IMR-90 (cell line): Measurements from ENCODE around the gene BECN2. TPM values are rescaled to one million over a fixed set of nuclear protein-coding genes. Genes with fewer than 3 reads are reported as not detected.

Experiments used
- ATAC-seq: fragments of 200-7000 bp; cut with Tn5 transposase; 2 replicates; pipeline ENCODE4 v1.9.1; 2020; ENCODE audit warnings: low read depth, mild to moderate bottlenecking, moderate library complexity
- BruUV-seq: library from RNA; stranded (reverse); fragments of 400-500 nt; replicated peaks from 2 replicates; lab custom pipeline; 2021; lab: Mats Ljungman, UMichigan
- CTCF ChIA-PET: fragments of 300-600 bp; formaldehyde crosslinking; extraction: SDS; loops from one replicate; lab custom pipeline; 2021; ENCODE audit warnings: antibody characterized with exemption; lab: Yijun Ruan, JAX
- POLR2A ChIA-PET: fragments of 300-600 bp; sonication (Branson Sonifier 250); formaldehyde crosslinking; loops from one replicate; lab custom pipeline; 2022; ENCODE audit warnings: antibody characterized with exemption; ENCODE audit not compliant: unreplicated experiment; lab: Charles Lee
- DNase-seq: peaks from one replicate; pipeline ENCODE4 v3.0.0; 2013
- H2AFZ ChIP-seq: replicated peaks from 2 replicates; pipeline ENCODE3; 2013; ENCODE audit warnings: low read length, mild to moderate bottlenecking; ENCODE audit not compliant: poor library complexity
- H2AK5ac ChIP-seq: 2 replicates; pipeline ENCODE4 v1.6.1; 2013; ENCODE audit warnings: low read depth, low read length, inconsistent platforms
- H2AK9ac ChIP-seq: replicated peaks from 2 replicates; pipeline ENCODE3; 2013; ENCODE audit warnings: mild to moderate bottlenecking, low read depth, low read length, moderate library complexity; ENCODE audit not compliant: poor library complexity
- H2BK120ac ChIP-seq: 2 replicates; pipeline ENCODE4 v1.6.1; 2013; ENCODE audit warnings: low read depth, low read length, inconsistent platforms
- H2BK15ac ChIP-seq: 3 replicates; pipeline ENCODE4 v1.6.1; 2013; ENCODE audit warnings: low read depth, low read length, inconsistent platforms
- H2BK20ac ChIP-seq: 2 replicates; pipeline ENCODE4 v1.6.1; 2013; ENCODE audit warnings: low read depth, mild to moderate bottlenecking, inconsistent platforms, low read length, moderate library complexity
- H2BK5ac ChIP-seq: 2 replicates; pipeline ENCODE4 v1.6.1; 2013; ENCODE audit warnings: mild to moderate bottlenecking, low read depth, low read length, inconsistent platforms; ENCODE audit not compliant: poor library complexity, severe bottlenecking
- H3K14ac ChIP-seq: replicated peaks from 2 replicates; pipeline ENCODE4 v1.6.1; 2013; ENCODE audit warnings: low read depth, low read length, inconsistent platforms
- H3K18ac ChIP-seq: 2 replicates; pipeline ENCODE4 v1.6.1; 2013; ENCODE audit warnings: low read depth, low read length, control low read depth
- H3K23ac ChIP-seq: 2 replicates; pipeline ENCODE4 v1.6.1; 2013; ENCODE audit warnings: low read depth, low read length, inconsistent platforms
- H3K27ac ChIP-seq: 2 replicates; pipeline ENCODE4 v1.5.1; 2013; ENCODE audit warnings: mild to moderate bottlenecking, control low read depth, low read length; ENCODE audit not compliant: insufficient read depth
- H3K27me3 ChIP-seq: 2 replicates; pipeline ENCODE4 v1.6.1; 2013; ENCODE audit warnings: low read length; ENCODE audit not compliant: control insufficient read depth, insufficient read depth
- H3K36me3 ChIP-seq: 2 replicates; pipeline ENCODE4 v1.6.1; 2013; ENCODE audit warnings: low read length, mixed read lengths; ENCODE audit not compliant: control insufficient read depth, insufficient read depth
- H3K4ac ChIP-seq: 2 replicates; pipeline ENCODE4 v1.6.1; 2013; ENCODE audit warnings: low read depth, low read length, inconsistent platforms
- H3K4me1 ChIP-seq: 2 replicates; pipeline ENCODE4 v1.6.1; 2013; ENCODE audit warnings: low read length, mixed read lengths; ENCODE audit not compliant: control insufficient read depth, insufficient read depth
- H3K4me2 ChIP-seq: 2 replicates; pipeline ENCODE4 v1.6.1; 2013; ENCODE audit warnings: low read depth, mild to moderate bottlenecking, control low read depth, low read length, moderate library complexity
- H3K4me3 ChIP-seq: 2 replicates; pipeline ENCODE4 v1.5.1; 2013; ENCODE audit warnings: low read depth, mild to moderate bottlenecking, control low read depth, low read length, moderate library complexity; ENCODE audit not compliant: insufficient read depth
- H3K56ac ChIP-seq: 2 replicates; pipeline ENCODE4 v1.6.1; 2013; ENCODE audit warnings: low read length, inconsistent platforms; ENCODE audit not compliant: insufficient read depth; ENCODE audit errors: extremely low read depth
- H3K79me1 ChIP-seq, 2 experiments: 2 replicates each; pipeline ENCODE4 v1.6.1; 2013; ENCODE audit warnings: low read length in 2 of 2, inconsistent platforms in 1 of 2, low read depth in 1 of 2
- H3K9ac ChIP-seq: 2 replicates; pipeline ENCODE4 v1.6.1; 2013; ENCODE audit warnings: low read depth, low read length, control low read depth
- H3K9me1 ChIP-seq: 2 replicates; pipeline ENCODE4 v1.6.1; 2013; ENCODE audit warnings: low read length, inconsistent platforms; ENCODE audit not compliant: insufficient read depth
- H3K9me3 ChIP-seq: 2 replicates; pipeline ENCODE4 v1.6.1; 2013; ENCODE audit warnings: low read length; ENCODE audit not compliant: control insufficient read depth, insufficient read depth
- H4K20me1 ChIP-seq: 2 replicates; pipeline ENCODE4 v1.6.1; 2013; ENCODE audit warnings: low read length, inconsistent platforms; ENCODE audit not compliant: insufficient read depth
- H4K5ac ChIP-seq: 2 replicates; pipeline ENCODE4 v1.6.1; 2013; ENCODE audit warnings: mild to moderate bottlenecking, low read depth, low read length, control low read depth
- H4K8ac ChIP-seq, 2 experiments: 2 replicates each; pipeline ENCODE4 v1.6.1; 2013; ENCODE audit warnings: low read depth in 2 of 2, low read length in 2 of 2, control low read depth in 1 of 2, inconsistent platforms in 1 of 2
- H4K91ac ChIP-seq: 2 replicates; pipeline ENCODE4 v1.6.1; 2013; ENCODE audit warnings: low read depth, low read length, inconsistent platforms; ENCODE audit not compliant: insufficient read depth
- CEBPB ChIP-seq: IDR thresholded peaks from 2 replicates; pipeline ENCODE4 v1.6.1; 2012; ENCODE audit warnings: low read depth, low read length, improper control_type of control experiment
- NFE2L2 ChIP-seq: fragments of 150-350 bp; IDR thresholded peaks from 2 replicates; pipeline ENCODE4 v1.6.1; 2016; ENCODE audit warnings: low read depth, mild to moderate bottlenecking, low read length
- WGBS, 2 experiments: methylation state at CpG; one replicate each; pipeline versions ENCODE4 v1.1.5 to v1.1.7; 2013; ENCODE audit warnings: missing lambda C conversion rate in 2 of 2; ENCODE audit not compliant: insufficient read length in 1 of 2; ENCODE audit errors: extremely low coverage in 2 of 2; 5-methylcytosine and 5-hydroxymethylcytosine counted together
- dilution Hi-C: fragments of 300-500 bp; cut with HindIII; formaldehyde crosslinking; loops from one replicate; pipeline ENCODE4 v1.14.3; 2018; ENCODE audit warnings: low sequenced_read_pairs; ENCODE audit not compliant: unreplicated experiment
- in situ Hi-C: fragments of 300-500 bp; cut with MboI; formaldehyde crosslinking; loops from 3 replicates; pipeline ENCODE4 v1.14.3; 2019; ENCODE audit warnings: low sequenced_read_pairs, inconsistent platforms, mixed read lengths
- intact Hi-C: fragments of 100-400 bp; cut with micrococcal nuclease; formaldehyde crosslinking; loops from 2 replicates; pipeline ENCODE4 v1.10.0; 2022
- polyA plus RNA-seq, 3 experiments: library from polyadenylated mRNA; depleted of rRNA; stranded (reverse); fragments of >200 nt; gene quantifications; 2 replicates each; pipeline ENCODE4 v1.2.3, GENCODE V29; 2012; ENCODE audit warnings: low replicate concordance in 1 of 3
- total RNA-seq: library from RNA; depleted of rRNA; stranded (reverse); fragments of >200 nt; gene quantifications from 2 replicates; pipeline ENCODE4 v1.2.3, GENCODE V29; 2012

Gene BECN2
- total and polyA plus RNA-seq, 2 of the 4 experiments (the other 2 are of a cell fraction) = not detected

- Histone ChIP-seq H3K36me3 (no peaks in the 10 kb centered on the region), H3K4me2 (no peak overlapping the region), H3K79me1 (no peaks in the 10 kb centered on the region), H3K56ac (no peak overlapping the region), H3K4me3 (no peak overlapping the region), H4K91ac (no peak overlapping the region), H3K9ac (no peak overlapping the region), H3K27me3 (no peaks in the 10 kb centered on the region), H4K20me1 (no peaks in the 10 kb centered on the region), H2BK120ac (no peak overlapping the region), H2AFZ (peak overlapping the region; percentile 80), H3K27ac (no peak overlapping the region), H3K18ac (no peak overlapping the region; the same call in 1 of the 2 replicates), H3K9me3 (no peaks in the 10 kb centered on the region), H3K4ac (no peak overlapping the region), H3K14ac (no peak overlapping the region), H2BK5ac (no peak overlapping the region), H2BK20ac (no peak overlapping the region), H4K5ac (no peak overlapping the region), H2AK5ac (no peak overlapping the region), H3K9me1 (no peaks in the 10 kb centered on the region), H3K4me1 (no peaks in the 10 kb centered on the region), H2AK9ac (no peak overlapping the region), H2BK15ac (no peak overlapping the region), H4K8ac (no peak overlapping the region), H3K23ac (no peak overlapping the region)
- ChIA-PET CTCF (no interaction called here), POLR2A (no interaction called here)
- TF ChIP-seq NFE2L2 (no peak), CEBPB (peak; percentile 56; the same call in 1 of the 2 replicates)
- WGBS, 2 experiments = no CpG with 5 or more reads among the region's 5 CpGs
- ATAC-seq = peak; percentile 91
- intact Hi-C loops = no loop called here
- in situ Hi-C loops = no loop called here
- BruUV-seq = no TSS peak
- DNase-seq = peak; percentile 74
- dilution Hi-C loops = no loop called here
Observed at GRCh38 chr1:241918879-241919278, 38.7 kb upstream of the BECN2 start.
